ENCODE results near the gene APLP1.

APLP1 gene

DNA sequence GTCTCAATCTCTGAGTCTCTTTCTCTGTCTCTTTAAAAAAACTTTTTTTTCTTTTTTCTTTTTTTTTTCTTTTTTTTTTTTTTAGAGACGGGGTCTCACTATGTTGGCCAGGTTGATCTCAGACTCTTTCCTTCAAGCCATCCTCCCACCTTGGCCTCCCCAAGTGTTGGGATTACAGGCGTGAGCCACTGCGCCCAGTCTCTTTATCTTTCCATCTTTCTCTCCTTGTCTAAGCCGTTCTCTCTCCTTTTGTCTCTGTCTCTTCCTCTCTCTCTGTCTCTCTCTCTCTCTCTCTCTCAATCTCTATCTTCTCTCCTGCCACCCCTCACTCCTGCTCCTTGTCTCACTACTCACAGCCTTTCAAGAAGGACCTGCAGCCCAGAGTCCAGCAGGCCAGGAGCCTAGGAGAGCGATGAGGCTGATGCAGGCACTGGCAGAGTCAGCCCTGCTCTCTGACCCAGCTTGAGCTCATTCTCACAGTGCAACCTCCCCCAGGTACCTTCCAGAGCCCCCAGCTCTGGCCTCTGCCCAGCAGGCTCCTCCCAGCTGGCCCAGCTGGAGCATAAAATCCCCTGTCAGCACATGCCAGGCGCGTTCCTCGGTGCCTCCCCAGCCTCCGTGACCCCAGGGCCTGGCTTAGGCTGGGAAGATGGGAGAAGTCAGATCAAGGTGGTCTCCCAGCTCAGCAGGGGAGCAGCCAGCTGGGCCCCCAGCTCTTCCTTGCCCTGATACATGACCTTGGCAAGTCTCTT lies 16.2 kb upstream of the APLP1 start, which contains the start of gene NPHS1:
TSS of gene NPHS1 (minus strand) at position 476 of the 752 bp plus-strand sequence. CDS start 667 bp downstream, outside the sequence.
- H3K4me3 ChIP-seq (ENCODE audit: low read depth, low read length): no peak within 1 kb of the TSS

DNA sequence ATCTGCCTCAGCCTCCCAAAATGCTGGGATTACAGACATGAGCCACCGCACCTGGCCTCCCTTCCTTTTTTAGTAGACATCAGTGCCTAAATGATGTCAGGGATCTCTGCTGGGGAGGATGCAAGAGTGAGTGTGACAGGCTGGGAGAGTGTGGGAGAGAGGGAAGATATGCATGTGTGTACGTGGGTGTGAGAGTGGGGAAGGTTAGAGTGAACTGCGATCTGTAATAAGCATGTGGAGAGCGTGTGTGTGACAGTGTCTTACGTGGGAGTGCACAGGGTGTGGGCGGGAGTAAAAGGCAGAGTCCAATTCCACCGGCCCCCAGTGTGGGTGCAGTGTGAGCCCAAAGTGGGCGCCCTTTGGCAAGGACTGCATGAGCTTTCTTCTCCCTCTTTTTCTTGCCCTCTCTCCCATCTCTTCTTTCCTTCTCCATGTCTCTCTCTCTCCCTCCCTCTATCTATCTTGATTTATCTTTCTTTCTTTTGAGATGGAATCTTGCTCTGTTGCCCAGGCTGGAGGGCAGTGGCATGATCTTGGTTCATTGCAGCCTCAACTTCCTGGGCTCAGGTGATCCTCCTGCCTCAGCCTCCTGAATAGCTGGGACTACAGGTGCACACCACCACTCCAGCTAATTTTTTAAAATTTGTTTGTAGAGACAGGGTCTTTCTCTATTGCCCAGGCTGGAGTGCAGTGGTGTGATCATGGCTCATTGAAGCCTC lies 15.2 kb upstream of the APLP1 start:
- H3K4me3 ChIP-seq (ENCODE audit: low read depth, low read length): no peak overlapping the region

DNA sequence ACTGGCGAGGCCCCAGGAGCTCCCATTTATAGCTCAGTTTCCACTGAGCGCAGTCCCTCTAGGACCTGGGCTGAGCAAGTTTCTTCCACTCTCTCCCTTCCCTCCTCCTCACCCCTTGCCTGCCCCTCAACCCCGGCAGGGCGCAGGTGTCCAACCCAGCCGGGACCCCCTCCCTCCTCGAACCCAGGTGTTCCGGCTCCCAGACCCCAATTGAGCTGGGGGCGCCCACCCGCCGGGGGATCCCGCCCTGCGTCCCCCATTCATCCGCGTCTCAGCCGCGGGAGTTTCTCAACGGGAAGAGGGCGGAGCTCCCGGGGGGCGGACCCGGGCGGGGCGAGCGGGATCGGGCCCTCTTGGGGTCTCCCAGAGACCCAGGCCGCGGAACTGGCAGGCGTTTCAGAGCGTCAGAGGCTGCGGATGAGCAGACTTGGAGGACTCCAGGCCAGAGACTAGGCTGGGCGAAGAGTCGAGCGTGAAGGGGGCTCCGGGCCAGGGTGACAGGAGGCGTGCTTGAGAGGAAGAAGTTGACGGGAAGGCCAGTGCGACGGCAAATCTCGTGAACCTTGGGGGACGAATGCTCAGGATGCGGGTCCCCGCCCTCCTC lies 11.7 kb upstream of the APLP1 start, which contains the start of gene KIRREL2:
TSS of gene KIRREL2 (plus strand) at position 366 of the 604 bp plus-strand sequence. CDS start at position 575, 209 bp downstream.
- peak within 1 kb of the TSS; percentile 54 for H3K4me3 ChIP-seq (ENCODE audit: low read depth, low read length)

DNA sequence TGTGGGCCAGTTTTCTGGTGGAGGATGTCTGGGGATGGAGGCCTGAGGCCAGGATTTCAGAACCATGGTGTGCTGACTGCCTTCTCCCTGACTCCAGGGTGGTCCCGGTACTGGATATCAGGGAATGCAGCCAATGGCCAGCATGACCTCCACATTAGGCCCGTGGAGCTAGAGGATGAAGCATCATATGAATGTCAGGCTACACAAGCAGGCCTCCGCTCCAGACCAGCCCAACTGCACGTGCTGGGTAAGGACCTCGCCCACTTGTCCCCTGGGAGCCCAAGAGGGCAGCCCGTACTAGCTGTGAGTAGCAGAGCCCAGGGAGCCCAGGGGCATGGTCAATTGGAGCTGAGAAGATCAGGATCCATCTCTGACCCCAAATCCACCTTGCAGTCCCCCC lies 10.1 kb upstream of the APLP1 start:
- H3K4me3 ChIP-seq (ENCODE audit: low read depth, low read length): no peak overlapping the region

DNA sequence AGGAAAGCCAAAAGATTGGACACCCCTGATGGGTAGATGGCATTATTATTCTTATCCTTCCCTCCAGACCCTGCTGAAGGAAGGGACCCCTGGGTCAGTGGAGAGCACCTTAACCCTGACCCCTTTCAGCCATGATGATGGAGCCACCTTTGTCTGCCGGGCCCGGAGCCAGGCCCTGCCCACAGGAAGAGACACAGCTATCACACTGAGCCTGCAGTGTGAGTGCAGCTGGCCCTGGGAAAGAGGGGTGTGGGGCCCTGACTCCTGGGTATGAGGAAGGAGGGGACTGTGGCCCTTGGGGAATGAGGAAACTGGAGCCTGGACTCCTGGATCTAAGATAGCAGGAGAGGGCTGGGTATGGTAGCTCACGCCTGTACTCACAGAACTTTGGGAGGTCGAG lies 9.0 kb upstream of the APLP1 start:
- H3K4me3 ChIP-seq (ENCODE audit: low read depth, low read length): no peak overlapping the region

DNA sequence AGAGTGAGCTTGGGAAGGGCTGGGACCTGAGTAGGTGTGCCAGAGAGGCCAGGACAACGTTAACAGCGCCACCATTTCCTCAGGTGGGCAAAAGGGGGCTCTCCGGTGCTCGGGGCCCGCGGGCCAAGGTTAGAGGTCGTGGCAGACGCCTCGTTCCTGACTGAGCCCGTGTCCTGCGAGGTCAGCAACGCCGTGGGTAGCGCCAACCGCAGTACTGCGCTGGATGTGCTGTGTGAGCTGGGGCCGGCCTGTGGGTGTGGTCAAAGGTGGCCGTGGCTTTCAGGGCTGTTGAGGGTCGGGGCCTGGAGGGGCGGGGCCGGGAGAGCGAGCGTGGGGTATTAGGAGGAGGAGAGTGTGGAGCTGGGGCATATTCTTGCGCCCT lies 7.9 kb upstream of the APLP1 start:
- no peak overlapping the region for H3K4me3 ChIP-seq (ENCODE audit: low read depth, low read length)

DNA sequence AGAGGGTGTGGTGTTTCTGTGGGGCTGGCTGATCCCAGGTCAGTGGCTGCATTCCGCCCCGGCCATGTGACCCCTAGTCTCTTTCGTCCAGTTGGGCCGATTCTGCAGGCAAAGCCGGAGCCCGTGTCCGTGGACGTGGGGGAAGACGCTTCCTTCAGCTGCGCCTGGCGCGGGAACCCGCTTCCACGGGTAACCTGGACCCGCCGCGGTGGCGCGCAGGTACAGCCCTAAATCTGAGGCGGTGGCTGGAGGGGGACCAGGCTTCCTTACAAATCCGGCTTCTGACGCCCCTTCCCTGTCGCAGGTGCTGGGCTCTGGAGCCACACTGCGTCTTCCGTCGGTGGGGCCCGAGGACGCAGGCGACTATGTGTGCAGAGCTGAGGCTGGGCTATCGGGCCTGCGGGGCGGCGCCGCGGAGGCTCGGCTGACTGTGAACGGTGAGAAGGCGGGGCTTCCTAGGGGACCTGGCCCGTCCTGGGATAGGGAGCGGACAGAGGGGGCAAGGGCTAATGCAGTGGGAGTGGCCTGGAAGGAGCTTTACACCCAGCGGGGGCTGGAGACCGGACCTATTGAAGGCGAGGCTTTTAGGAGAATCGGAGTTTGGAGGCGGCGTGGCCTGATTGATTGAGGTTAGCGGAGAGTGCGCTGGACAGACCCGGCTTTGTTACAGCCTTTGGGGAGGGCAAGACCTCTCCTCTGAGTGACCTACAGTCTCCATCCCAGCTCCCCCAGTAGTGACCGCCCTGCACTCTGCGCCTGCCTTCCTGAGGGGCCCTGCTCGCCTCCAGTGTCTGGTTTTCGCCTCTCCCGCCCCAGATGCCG lies 7.3 kb upstream of the APLP1 start:
- H3K4me3 ChIP-seq (ENCODE audit: low read depth, low read length): peak overlapping the region; percentile 20

DNA sequence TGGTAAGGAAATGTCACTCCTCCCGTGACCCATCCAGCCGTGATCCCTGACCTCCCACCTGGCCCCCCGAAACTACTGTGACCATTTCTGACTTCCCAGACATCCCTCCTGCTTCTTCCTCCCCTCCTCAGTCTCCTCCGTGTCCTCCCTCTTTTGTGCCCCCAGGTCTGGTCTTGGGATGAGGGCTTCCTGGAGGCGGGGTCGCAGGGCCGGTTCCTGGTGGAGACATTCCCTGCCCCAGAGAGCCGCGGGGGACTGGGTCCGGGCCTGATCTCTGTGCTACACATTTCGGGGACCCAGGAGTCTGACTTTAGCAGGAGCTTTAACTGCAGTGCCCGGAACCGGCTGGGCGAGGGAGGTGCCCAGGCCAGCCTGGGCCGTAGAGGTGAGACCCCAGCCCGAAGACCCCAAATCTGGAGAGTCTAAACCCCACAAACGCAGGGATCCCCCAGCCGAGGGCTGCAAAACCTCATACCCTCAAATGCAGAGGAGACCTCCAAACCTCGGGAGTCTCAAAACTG lies 6.7 kb upstream of the APLP1 start:
- peak overlapping the region; percentile 20 for H3K4me3 ChIP-seq (ENCODE audit: low read depth, low read length)

DNA sequence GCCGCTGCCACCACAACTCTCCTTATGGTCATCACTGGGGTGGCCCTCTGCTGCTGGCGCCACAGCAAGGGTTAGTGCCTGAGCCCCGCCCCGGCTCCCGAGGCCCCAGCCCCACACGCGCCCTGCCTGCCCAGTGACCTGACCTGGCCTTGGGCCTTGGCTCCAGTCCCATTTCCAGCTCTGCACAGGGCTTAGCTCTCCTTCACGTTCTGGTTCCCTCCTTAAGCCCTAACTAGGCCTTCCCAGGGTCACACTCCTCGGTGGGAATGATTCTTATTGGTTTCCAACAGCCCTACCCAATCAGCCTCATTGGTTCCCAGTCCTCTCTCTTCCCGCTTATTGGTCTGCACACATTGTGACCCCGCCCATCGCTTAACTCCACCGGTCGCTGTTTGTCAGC lies 5.8 kb upstream of the APLP1 start:
- H3K4me3 ChIP-seq (ENCODE audit: low read depth, low read length): no peak overlapping the region

DNA sequence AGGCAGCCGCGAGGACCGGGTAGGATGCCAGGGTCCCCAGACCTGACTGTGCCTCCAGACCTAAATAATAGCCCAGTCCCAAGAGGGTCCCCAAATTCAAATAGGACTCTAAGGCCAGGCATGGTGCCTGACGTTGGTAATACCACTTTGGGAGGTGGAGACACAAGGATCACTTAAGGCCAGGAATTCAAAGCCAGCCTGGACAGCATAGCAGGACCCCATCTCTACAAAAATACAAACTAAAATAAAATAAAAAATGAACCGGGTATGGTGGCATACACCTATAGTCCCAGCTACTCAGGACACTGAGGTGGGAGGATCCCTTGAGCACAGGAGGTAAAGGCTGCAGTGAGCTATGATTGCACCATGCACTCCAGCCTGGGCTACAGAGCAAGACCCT lies 5.4 kb upstream of the APLP1 start:
- H3K4me3 ChIP-seq (ENCODE audit: low read depth, low read length): no peak overlapping the region

DNA sequence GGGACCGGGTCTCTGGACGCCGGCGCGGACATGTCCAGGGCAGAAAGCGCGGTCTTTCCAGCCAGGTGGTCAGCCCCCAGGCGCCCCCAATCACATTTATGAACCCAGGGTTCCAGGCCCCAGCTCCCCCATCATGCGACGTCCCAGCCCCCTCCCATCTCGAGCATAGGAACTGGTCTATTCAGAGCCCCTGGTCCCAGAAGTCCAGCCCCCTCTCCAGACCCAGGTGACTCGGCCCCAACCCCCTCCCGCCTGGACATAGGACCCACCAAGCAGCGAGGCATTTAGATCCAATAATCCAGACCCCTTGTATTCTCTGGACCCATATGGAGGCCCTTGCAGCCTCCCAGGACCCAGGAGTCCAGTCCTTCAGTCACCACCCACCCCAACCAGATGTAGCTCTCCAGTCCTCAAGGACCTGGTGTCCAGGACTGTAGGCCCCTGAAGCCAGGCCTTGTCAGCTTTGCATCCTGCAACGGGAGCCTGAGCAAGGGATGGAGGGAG lies 501 bp downstream of the APLP1 start:
- peak overlapping the region; percentile 18 for H3K4me3 ChIP-seq (ENCODE audit: low read depth, low read length)

DNA sequence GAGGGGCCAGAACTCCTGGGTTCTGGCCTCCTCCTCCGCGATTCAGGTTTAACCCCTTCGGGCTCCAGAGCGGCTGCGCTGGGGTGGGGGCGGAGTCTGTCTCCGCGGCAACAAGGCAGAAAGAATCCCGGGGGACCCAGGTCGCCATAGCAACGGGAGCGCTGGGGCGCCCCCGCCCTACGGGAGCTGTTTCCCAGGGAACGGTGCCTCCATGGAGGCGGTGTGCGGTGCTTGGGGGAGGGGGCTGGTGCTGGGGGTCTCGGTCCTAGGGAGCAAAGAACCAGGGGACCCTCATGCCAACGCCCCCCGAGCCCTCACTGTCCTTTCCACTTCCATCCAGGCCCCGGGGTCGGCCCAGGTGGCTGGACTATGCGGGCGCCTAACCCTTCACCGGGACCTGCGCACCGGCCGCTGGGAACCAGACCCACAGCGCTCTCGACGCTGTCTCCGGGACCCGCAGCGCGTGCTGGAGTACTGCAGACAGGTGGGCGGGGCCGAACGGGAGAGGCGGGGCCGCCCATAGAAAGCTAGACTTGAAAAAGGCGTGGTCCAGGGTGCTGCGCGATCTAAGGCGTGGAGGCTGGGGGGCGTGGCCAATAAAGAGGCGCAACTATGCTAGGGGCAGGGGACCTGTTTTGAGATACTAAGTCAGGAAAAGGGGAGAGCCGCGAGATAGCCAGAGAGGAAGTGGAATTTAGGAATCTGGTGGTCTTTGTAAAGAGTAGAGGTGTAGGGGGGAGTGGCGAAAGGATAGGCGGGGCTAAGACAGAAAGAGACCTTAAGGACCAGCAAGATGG lies 1.2 kb downstream of the APLP1 start:
- peak overlapping the region; percentile 47 for H3K4me3 ChIP-seq (ENCODE audit: low read depth, low read length)

DNA sequence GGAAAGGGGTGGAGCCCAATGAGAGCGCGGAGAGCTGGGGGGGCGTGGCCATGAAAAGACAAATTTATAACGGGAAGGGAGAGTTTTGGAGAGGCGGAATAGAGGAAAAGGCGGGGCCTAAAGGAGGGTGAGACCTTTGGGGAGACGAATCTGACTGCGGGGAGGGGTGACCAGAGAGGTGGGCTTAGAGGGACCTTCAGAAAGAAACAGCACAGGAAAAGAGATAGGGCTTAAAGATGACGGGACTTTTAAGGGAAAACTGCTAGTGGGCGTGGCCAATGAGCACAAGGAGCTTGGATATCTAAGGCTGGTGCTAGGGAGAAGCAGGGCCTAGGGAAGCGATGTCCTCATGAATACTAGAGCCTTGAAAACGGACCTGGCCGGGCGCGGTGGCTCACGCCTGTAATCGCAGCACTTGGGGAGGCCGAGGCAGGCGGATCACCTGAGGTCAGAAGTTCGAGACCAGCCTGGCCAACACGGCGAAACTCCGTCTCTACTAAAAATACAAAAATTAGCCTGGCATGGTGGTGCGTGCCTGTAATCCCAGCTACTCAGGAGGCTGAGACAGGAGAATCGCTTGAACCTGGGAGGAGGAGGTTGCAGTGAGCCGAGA lies 1.9 kb downstream of the APLP1 start:
- H3K4me3 ChIP-seq (ENCODE audit: low read depth, low read length): peak overlapping the region; percentile 47

DNA sequence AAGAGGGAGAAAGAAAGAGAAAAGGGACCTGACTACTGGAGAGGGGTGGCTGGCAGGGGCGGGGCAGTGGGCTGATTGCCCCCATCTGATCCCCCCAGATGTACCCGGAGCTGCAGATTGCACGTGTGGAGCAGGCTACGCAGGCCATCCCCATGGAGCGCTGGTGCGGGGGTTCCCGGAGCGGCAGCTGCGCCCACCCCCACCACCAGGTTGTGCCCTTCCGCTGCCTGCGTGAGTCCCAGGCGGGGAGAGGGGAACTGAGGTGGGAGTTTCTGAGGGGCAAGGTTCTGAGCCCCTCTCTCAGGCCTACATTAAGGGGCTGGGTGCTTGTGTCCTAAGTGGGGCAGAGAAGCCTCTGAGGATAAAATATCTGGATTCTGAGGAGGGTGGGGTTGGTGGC lies 2.4 kb downstream of the APLP1 start:
- no peak overlapping the region for H3K4me3 ChIP-seq (ENCODE audit: low read depth, low read length)

DNA sequence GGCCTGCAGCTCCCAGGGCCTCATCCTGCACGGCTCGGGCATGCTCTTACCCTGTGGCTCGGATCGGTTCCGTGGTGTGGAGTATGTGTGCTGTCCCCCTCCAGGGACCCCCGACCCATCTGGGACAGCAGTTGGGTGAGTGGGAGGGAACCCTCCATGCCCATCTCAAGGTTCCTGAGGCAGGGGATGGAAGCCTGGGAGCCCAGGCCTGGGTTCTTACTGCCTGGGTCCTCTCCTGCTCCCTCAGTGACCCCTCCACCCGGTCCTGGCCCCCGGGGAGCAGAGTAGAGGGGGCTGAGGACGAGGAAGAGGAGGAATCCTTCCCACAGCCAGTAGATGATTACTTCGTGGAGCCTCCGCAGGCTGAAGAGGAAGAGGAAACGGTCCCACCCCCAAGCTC lies 3.2 kb downstream of the APLP1 start:
- no peak overlapping the region for H3K4me3 ChIP-seq (ENCODE audit: low read depth, low read length)

DNA sequence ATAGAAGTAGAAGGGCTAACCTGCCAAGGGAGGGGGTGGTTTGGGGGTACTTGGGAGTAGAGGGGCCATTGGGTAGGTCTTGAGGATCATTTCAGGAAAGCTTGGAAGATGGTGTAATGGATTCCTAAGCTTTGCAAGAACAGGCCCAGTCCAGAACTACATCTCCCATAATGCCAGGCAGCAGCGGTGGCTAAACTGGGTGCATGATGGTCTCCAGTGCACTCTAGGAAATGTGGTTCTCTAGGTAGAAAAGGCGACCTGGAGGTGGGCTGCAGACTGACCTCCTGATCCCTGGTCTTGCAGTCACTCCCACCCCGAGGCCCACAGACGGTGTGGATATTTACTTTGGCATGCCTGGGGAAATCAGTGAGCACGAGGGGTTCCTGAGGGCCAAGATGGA lies 3.8 kb downstream of the APLP1 start:
- no peak overlapping the region for H3K4me3 ChIP-seq (ENCODE audit: low read depth, low read length)

DNA sequence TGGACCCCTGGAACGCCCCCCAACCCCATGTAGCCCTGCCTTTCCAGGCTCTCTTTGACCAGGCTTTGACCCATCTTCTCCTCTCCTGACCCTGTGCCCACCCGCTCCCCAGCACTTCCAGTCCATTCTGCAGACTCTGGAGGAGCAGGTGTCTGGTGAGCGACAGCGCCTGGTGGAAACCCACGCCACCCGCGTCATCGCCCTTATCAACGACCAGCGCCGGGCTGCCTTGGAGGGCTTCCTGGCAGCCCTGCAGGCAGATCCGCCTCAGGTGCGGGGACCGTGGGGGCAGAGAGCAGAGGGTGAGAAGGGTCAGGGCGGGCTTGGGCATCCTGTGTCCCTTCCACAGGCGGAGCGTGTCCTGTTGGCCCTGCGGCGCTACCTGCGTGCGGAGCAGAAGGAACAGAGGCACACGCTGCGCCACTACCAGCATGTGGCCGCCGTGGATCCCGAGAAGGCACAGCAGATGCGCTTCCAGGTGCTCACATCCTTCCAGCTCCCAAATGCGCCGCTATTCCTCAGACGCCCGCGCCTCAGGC lies 6.1 kb downstream of the APLP1 start:
- no peak overlapping the region for H3K4me3 ChIP-seq (ENCODE audit: low read depth, low read length)

DNA sequence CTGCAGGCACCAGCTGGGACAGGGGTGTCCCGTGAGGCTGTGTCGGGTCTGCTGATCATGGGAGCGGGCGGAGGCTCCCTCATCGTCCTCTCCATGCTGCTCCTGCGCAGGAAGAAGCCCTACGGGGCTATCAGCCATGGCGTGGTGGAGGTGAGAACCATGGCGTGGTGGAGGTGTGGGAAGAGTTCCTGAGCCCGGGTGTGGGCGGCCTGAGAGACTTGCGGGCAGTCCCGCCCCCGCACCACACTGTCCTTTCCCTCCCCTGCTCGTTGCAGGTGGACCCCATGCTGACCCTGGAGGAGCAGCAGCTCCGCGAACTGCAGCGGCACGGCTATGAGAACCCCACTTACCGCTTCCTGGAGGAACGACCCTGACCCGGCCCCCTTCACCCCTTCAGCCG lies 10.7 kb downstream of the APLP1 start:
- no peak overlapping the region for H3K4me3 ChIP-seq (ENCODE audit: low read depth, low read length)

DNA sequence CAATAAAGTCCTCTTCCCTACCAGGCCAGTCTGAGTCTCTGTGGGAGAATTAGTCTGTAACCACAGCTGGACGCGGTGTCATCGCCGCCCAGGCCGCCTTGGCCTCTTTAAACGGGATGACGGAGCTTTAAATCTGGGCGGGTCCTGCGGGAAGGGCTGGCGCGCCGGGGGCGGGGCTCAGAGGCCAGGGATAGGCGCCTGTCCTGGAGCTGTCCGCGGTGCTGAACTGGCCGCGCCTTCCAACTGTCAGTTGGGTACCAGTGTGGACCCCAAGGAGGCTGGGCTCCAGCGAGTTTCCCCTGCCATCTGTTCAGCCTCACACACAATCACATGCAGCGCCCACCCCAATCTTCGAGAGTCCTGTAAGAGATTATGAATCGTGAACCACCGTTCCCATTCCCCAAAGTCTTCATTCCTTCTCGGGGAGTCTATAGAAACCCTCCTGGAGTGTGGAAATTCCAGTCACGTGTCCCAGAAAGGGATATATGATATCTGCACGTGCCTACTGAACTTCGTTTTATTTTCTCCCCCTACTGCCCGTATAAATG lies 11.5 kb downstream of the APLP1 start:
- H3K4me3 ChIP-seq (ENCODE audit: low read depth, low read length): no peak overlapping the region

Data from iPS-11a (cell line).